NCI-H1048 (cell line): Measurements from ENCODE around the gene HOXA6.

Experiments
- DNase-seq: peaks from one replicate; lab custom pipeline; 2025; lab: John Stamatoyannopoulos, UW

The HOXA6 gene

GRCh38 chr7:27121684-27122076, 25.9 kb downstream of the HOXA6 start:
- no peak for DNase-seq

GRCh38 chr7:27119412-27119911, 28.1 kb downstream of the HOXA6 start:
- no peak for DNase-seq

- DNase-seq, result no peak
Measured at GRCh38 chr7:27118580-27118979, 29.0 kb downstream of the HOXA6 start.

GRCh38 chr7:27117887-27118491, 29.6 kb downstream of the HOXA6 start:
- DNase-seq, result no peak

GRCh38 chr7:27116962-27117886, 30.4 kb downstream of the HOXA6 start:
- DNase-seq, result no peak

- DNase-seq, result no peak
Measured at GRCh38 chr7:27116031-27116961, 31.3 kb downstream of the HOXA6 start.

- no peak for DNase-seq
Measured at GRCh38 chr7:27115221-27116026, 32.1 kb downstream of the HOXA6 start.

GRCh38 chr7:27114881-27115220, 32.7 kb downstream of the HOXA6 start:
- no peak for DNase-seq

- no peak for DNase-seq
Measured at GRCh38 chr7:27113991-27114769, 33.4 kb downstream of the HOXA6 start.

GRCh38 chr7:27112955-27113949, 34.3 kb downstream of the HOXA6 start:
- DNase-seq, result peak; percentile 35

GRCh38 chr7:27112361-27112760, 35.2 kb downstream of the HOXA6 start:
- DNase-seq, result no peak

- DNase-seq, result no peak
Measured at GRCh38 chr7:27111751-27112277, 35.8 kb downstream of the HOXA6 start.

GRCh38 chr7:27111042-27111750, 36.4 kb downstream of the HOXA6 start:
- DNase-seq, result no peak

- DNase-seq, result peak; percentile 25
Measured at GRCh38 chr7:27110186-27111031, 37.2 kb downstream of the HOXA6 start.

- no peak for DNase-seq
Measured at GRCh38 chr7:27109466-27110185, 37.9 kb downstream of the HOXA6 start.

GRCh38 chr7:27108390-27109127, 39.0 kb downstream of the HOXA6 start:
- no peak for DNase-seq
